ENCODE data around the gene ODF4.

The ODF4 gene

DNA sequence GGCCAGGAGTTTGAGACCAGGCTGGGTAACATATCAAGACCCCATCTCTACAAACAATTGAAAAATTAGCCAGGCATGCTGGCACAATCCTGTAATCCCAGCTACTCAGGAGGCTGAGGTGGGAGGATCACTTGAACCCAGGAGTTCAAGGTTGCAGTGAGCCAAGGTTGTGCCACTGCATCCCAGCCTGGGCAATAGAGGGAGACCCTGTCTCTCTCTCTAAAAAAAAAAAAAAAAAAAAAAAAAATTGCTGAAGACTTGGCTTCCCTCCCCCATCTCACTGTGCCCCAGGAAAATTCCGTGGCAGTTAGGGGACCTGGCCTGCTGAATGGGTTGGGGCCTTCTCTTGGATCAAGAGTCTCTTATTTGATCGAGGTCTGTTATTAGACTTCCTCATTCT lies at the start of gene ODF4:
TSS of gene ODF4 (plus strand) at position 301 of the 400 bp plus-strand sequence. CDS start 212 bp downstream, outside the sequence.
- DNase-seq: no peak

GRCh38 chr17:8290043-8290442 lies 49.6 kb upstream of the ODF4 start:
- no peak for DNase-seq

DNA sequence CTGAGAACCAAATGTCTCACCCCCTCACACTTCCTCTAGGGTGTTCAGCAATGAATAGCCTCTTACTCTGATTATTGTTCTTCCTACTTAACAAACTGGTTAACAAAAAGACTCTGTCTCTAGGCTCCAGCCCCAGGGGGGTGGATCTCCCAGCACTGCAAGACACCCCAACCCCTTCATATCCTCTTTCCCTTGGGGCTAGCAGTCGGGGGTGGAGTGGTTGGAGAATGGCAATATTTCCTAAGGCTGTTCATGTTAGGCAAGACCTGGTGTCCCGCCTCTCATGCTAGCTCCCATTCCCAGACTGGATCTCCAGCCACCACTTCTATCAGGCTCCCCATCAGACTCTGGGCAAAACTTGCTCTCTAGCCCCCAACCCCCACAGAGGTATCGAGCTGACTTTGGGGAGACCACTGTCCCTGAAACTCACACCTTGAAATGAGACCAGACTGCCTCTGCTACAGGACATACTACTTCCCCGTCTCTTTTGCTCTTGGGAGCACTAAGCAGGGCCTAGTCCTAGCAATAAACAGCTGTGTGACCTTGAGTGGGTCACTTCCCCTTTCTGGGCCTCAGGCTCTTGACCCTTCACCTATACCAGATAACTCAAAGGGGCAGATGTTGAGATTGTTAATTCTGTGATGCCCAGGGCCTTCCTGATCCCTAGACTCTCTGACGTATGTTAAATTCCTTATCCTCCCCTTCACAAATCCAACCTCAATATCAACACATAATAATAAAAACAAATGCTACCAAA lies 46.8 kb upstream of the ODF4 start:
- no peak for DNase-seq

- DNase-seq: no peak
These were observed 45.3 kb upstream of the ODF4 start for GRCh38 chr17:8294361-8294760.

GRCh38 chr17:8294814-8295316 lies 44.8 kb upstream of the ODF4 start:
- no peak for DNase-seq

GRCh38 chr17:8300226-8300625 lies 39.4 kb upstream of the ODF4 start:
- no peak for DNase-seq

DNA sequence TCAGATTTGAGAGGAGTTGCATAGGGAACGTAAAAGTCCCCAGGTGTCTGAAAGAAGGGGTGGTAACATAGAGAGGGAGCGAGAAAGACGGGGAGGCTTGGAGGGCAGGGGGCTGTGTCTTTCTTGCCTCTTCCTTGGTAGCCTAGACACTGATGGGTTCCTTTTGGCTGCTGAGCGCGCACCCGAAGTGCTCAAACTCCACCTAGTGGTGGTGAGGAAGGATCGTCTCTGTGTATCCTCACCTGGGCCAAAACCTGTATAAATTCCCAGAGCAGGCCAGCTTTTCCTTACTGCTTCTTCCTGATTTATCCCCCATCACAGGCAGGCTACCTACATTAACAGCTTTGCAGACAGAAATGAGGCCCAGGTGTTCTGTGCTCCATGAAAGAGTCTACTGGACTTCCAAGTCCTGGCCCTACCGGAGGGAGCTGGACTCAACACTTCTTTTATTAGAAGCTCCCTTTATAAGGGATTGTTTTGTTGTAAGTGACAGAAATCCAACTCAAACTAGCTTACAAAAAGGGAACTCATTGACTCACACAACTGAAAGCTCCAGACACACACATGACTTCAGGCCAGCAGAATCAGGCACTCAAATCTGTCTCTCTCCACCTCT lies 38.9 kb upstream of the ODF4 start:
- no peak for DNase-seq

GRCh38 chr17:8310601-8311123 lies 29.0 kb upstream of the ODF4 start:
- no peak for DNase-seq

DNA sequence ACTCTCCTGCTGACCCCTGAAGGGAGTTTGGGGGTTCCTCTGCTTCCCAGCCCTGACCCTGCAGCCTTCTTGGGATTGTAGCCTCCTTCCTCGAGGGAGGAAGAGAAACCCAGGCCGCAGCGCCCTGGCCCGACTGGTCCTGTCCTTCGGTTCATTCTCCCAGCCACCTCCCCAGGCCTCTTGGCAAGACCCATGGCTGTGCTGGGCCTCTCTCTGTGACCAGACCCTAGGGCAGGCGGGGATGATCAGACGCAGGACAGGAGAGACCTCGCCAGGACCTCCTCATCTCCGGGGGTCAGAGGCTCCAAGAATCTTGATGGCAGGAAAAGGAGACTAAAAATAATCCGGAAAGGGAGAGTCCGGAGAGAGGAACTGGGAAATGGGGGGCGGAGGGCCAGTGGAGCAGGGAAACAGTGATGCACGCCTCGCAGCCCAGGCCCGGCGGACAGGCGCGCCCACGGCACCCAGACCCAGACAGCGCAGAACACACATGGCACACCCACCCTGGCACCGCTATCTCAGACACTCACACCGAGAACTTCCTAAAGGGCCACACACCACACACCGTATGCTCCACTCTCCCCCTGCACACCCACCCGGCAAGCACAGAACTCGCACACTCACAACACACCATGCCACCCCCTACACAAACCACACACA lies 28.4 kb upstream of the ODF4 start:
- no peak for DNase-seq

DNA sequence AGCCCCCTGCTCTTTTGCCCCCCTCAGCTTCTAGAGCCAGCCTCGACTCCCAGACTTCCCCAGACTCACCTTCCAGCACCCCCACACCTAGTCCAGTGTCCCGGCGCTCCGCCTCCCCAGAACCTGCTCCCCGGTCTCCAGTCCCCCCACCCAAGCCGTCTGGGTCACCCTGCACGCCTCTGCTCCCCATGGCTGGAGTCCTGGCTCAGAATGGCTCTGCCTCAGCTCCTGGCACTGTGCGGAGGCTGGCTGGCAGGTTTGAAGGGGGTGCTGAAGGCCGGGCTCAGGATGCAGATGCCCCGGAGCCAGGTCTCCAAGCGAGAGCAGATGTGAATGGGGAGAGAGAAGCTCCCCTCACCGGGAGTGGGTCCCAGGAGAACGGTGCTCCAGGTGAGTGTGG lies 27.4 kb upstream of the ODF4 start:
- DNase-seq: no peak

DNA sequence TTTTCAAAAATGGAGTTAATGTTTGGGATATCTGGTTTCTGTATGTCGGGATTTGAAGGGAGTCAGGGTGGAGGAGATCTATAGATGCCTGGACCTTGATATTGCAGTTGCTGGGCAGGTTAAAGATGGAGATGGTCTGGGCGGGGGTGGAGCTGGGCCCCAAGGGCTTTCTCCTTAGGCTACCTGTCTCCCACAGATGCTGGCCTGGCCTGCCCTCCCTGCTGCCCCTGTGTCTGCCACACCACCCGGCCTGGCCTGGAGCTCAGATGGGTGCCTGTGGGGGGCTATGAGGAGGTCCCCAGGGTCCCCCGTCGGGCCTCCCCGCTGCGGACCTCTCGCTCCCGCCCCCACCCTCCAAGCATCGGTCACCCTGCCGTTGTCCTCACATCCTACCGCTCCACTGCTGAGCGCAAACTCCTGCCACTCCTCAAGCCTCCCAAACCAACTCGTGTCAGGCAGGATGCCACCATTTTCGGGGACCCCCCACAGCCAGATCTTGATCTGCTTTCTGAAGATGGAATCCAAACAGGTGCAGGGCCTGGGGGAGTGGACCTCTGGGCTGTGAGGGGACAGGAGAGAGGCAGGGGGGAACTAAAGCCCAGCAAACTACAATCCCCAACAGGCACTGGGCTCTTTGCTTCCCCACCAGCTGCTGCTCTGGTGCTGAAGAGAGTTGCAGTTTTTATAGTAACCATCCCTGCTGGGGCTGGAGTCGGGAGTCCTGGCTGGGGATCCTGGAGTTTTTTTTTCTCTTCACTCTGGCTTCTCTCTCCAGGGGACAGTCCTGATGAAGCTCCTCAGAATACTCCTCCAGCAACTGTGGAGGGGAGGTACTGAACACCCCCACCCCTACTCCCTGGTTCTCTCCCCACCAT lies 26.7 kb upstream of the ODF4 start:
- no peak for DNase-seq

DNA sequence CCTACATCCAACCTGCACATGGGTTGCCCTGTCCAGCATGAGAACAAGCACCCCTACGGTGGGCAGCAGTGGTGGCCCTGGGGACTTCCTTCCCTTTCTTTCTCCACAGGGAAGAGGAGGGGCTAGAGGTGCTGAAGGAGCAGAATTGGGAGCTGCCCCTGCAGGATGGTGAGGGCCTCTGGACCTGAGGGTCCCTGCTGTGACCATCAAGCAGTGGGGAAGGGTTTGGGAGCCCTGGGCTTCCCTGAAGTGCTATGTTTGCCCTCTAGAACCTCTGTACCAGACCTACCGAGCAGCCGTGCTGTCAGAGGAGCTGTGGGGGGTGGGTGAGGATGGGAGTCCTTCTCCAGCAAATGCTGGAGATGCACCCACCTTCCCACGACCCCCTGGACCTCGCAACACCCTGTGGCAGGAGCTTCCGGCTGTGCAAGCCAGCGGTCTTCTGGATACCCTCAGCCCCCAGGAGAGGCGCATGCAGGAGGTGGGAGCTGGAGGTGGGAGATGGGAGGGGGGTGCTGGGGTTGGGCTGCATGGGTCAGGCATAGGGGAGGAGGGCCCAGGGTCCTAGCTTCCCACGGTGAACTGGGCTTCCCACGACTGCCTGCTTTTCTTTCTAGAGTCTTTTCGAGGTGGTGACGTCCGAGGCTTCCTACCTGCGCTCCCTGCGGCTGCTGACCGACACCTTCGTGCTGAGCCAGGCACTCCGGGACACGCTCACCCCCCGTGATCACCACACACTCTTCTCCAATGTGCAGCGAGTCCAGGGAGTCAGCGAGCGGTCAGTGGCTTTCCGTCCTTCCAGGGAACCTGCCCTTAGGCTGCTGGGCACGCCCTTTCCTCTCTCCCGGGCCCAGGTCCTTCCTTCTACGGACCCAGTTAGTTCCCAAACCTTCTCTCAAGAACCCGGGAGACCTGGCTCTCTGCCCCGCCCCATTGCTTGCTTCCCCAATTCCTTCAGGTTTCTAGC lies 24.6 kb upstream of the ODF4 start:
- no peak for DNase-seq

DNA sequence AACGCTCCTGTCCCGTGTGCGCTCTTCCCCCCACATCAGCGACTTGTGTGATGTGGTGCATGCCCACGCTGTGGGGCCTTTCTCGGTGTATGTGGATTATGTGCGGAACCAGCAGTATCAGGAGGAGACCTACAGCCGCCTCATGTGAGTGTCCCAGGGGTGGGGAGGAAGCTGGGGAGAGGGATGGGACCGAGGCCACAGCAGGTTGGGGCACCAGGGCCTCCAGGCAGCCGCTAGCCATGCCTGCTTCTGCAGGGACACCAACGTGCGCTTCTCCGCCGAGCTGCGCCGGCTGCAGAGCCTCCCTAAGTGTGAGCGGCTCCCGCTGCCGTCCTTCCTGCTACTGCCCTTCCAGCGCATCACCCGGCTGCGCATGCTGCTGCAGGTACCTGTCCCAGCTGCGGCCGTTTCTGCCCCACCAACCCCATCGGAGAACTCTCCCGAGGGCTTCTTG lies 23.8 kb upstream of the ODF4 start:
- no peak for DNase-seq

DNA sequence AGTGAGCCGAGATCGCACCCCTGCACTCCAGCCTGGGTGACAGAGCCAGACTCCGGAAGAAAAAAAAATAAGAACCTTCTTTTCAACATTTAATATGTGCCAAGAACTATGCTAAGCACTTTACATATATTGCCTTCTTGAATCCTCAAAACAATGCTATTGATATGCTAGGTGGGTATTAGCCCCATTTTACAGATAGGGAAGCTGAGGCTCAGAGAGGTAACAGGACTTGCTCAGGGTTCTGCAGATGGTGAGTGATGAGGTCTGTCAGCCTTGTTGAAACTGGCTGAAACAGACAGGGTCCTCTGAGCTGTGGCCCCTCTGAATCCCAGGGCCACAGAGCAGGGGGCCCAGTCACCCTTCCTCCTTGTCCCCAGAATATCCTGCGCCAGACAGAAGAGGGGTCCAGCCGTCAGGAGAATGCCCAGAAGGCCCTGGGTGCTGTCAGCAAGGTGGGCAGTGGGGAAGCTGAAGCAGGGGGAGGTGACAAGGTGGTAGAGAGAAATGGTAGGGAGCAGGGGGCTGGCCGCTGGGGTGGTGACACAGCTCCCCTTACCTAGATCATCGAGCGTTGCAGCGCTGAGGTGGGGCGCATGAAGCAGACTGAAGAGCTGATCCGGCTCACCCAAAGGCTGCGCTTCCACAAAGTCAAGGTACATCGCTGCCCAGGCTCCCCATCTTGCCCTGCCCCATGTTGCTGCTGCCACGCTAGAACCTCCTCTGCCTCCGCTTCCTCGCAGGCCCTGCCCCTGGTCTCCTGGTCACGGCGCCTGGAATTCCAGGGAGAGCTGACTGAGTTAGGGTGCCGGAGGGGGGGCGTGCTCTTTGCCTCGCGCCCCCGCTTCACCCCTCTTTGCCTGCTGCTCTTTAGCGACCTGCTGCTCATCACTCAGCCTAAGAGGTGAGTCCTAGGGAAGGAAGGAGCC lies 21.4 kb upstream of the ODF4 start:
- no peak for DNase-seq

GRCh38 chr17:8320262-8320661 lies 19.4 kb upstream of the ODF4 start:
- no peak for DNase-seq

DNA sequence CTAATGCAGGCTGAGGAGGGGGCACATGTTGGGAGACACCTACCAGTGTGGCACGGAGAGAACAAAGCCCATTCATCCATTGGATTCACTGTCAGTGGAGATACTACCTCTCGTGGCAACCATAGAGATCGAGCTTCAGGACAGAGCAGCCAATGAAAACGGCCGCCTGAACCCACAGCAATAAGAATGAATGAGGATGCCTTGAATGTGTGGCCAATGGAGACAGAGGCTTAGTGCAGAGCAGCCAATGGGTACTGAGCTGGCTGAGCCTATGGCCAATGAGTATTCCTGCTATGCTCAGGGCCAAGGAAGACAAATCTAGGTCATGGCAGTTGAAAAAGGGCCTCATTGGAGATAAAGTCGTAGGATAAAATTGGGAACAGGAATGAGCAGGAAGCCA lies 18.6 kb upstream of the ODF4 start:
- DNase-seq: no peak

DNA sequence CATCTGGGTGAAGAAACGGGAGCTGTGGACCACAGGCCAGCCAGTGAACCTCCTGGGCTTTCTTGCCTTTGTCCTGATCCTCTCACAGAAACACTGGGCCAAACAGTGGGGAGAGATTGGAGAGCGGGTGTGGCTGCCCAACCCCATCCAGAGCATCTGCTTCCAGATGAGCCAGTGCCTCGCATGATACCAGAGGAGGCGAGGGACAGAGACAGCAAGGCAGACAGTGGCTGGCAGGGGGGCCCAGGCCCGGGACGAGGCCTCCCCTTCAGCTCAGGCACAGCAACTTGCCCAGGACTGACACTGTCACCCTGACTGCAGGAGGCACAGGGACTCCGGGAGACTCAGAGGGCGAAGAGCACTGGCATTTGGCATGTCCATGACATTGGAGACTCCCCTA lies 17.6 kb upstream of the ODF4 start:
- DNase-seq: no peak

GRCh38 chr17:8324132-8324531 lies 15.5 kb upstream of the ODF4 start:
- no peak for DNase-seq

GRCh38 chr17:8324923-8325322 lies 14.7 kb upstream of the ODF4 start:
- no peak for DNase-seq
